Epithelial cell of proximal tubule (primary cell): Measurements from ENCODE around the gene ZC3H6. TPM values are rescaled to one million over a fixed set of nuclear protein-coding genes. Genes with fewer than 3 reads are reported as not detected.
"Not testable (repeated sequence)": the region's sequence is repeated elsewhere in the genome, so short reads cannot be mapped to it uniquely, and the experiment has no call there.

Experiments used
- DNase-seq: peaks from one replicate; pipeline ENCODE4 v3.0.0-alpha.2; 2011; ENCODE audit warnings: low read depth
- H3K4me3 ChIP-seq: 2 replicates; pipeline ENCODE4 v1.5.1; 2011; ENCODE audit warnings: low read depth, mild to moderate bottlenecking, low read length
- total RNA-seq: library from RNA; depleted of rRNA; stranded (reverse); fragments of >200 nt; gene quantifications from 2 replicates; pipeline ENCODE4 v1.2.3, GENCODE V29; 2015
- TF ChIP-seq, protein P1 (sequence below): conservative IDR thresholded peaks from 2 replicates; pipeline ENCODE4 v1.5.1; 2012; ENCODE audit warnings: low read depth, mild to moderate bottlenecking, low read length

Gene ZC3H6
- total RNA-seq, 1 donor from 2014 or later = 6.7 TPM

DNA sequence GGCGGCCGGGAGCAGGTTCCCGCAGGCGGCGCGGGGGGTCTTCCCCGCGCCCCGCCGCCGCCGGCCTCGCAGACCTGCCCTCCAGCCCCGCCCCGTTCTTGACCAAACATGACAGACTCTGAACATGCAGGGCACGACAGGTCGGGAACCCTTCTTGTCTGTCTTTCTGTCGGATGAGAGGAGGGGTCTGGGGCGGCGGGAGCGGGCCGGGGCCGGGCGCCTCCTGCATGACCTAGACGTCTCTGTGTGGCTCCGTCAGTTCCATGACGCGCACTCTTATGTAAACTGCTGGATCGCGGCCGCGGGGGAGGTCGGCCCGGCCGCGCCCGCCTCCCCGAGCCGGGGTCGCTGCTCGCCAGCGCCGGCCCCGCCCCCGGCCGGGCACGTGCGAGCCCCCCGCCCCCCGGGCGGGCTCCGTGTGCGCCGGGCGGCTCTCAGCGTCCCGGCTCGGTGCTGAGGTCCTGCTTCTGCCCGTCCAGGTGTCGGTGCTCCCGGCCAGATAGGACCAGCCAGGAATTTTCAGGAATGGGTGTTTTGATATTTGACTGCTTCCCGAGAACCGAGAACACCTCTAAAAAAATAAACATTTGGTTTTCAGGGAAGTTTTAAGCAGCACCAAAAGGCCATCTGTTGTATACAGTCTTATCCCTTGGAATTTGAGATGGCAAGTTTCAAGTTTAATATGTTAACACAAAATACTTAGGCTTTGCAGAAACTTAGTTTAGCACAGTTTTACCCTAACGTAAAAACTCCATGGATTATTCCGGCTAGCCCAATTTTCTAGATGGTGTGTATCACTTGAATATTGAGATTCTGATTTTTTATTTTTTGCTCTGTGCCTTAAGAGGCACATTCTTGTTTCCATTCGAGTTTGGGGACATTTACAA is 733 bp downstream of the ZC3H6 start:
- H3K4me3 ChIP-seq = peak overlapping the region; percentile 98
- no peak for DNase-seq
- TF ChIP-seq, protein P1, sequence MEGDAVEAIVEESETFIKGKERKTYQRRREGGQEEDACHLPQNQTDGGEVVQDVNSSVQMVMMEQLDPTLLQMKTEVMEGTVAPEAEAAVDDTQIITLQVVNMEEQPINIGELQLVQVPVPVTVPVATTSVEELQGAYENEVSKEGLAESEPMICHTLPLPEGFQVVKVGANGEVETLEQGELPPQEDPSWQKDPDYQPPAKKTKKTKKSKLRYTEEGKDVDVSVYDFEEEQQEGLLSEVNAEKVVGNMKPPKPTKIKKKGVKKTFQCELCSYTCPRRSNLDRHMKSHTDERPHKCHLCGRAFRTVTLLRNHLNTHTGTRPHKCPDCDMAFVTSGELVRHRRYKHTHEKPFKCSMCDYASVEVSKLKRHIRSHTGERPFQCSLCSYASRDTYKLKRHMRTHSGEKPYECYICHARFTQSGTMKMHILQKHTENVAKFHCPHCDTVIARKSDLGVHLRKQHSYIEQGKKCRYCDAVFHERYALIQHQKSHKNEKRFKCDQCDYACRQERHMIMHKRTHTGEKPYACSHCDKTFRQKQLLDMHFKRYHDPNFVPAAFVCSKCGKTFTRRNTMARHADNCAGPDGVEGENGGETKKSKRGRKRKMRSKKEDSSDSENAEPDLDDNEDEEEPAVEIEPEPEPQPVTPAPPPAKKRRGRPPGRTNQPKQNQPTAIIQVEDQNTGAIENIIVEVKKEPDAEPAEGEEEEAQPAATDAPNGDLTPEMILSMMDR = no peak

GRCh38 chr2:112276954-112277353 is 1.6 kb downstream of the ZC3H6 start:
- TF ChIP-seq, protein P1 = no peak
- H3K4me3 ChIP-seq = no peak overlapping the region
- no peak for DNase-seq

GRCh38 chr2:112277596-112278220 is 2.3 kb downstream of the ZC3H6 start:
- TF ChIP-seq, protein P1 = no peak
- DNase-seq = no peak
- no peak overlapping the region for H3K4me3 ChIP-seq

DNA sequence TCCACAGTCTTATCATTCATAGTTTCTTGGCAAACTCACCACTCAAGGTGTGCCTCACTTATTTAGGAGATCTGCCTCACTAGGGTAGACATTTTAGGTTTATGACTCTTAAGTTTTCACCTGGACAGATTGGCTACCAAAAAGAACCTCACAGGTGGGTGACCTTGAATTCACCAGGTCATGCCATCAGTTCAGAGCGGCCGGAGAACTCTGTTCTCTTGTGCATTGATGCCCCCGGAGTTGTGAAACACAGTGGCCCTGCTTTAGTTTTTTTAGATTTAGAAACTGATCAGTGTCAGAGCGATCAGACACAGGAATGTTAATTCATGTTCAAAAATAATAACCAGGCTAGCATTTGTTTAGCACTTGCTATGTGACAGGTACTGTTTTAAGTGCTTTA is 6.7 kb downstream of the ZC3H6 start:
- DNase-seq, H3K4me3 ChIP-seq: not testable (repeated sequence)

DNA sequence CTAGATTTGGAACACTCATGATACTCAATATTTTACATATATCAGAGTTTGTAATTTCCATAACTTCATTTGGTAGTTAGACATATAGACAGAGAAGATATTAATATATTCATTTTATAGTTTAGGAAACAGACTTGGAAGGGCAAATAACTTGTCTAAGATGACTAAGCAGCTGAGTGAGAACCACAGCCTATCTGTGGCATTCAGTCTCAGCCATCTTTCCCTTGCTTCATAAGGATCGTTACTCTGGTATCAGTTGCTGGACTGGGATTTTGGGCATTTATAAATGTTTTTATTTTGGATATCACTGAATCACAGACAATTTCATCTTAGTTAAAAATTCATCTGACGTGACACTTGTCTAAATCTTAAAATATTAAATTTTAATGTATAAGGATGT is 8.1 kb downstream of the ZC3H6 start:
- H3K4me3 ChIP-seq, DNase-seq: not testable (repeated sequence)

- TF ChIP-seq, protein P1 = no peak
- no peak for DNase-seq
- no peak overlapping the region for H3K4me3 ChIP-seq
Observed at GRCh38 chr2:112290088-112290487, 14.7 kb downstream of the ZC3H6 start.

- TF ChIP-seq, protein P1 = no peak
- no peak for DNase-seq
- H3K4me3 ChIP-seq = no peak overlapping the region
Observed at GRCh38 chr2:112290648-112291047, 15.3 kb downstream of the ZC3H6 start.
